ENCODE measurements around the gene UHRF2. TPM values are rescaled to one million over a fixed set of nuclear protein-coding genes. Genes with fewer than 3 reads are reported as not detected.

The UHRF2 gene
- total and polyA plus RNA-seq, 9 of the 15 experiments (the other 6 are each of a cell fraction or from before 2014, with no cell fraction given), result 5.6 to 39.0 (median 20.1) TPM

DNA sequence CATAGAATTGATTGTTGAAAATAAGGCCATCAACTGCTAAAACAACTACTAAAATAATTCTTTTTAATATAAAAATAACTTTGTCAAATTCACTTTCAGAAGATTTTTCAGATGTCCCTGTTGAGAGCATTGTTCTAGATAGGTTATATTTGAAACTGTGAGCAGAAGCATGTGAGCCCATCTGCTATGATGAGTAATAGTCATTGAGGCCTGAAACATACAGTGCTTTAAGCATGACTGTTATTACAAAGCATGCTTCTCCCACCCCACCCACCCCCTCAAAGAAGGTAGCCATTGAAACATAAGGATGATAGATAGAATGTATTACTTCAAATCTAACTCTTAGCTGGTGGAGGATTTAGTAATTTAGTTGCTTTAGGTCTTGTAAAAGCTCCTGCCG is 86.0 kb downstream of the UHRF2 start:
- H4K20me1 ChIP-seq (replicated peaks; ENCODE audit: control insufficient read depth, insufficient read depth, low read length), result no peaks in the 10 kb centered on the region
- in situ Hi-C loops (cut with MboI), result no loop called here
- FAIRE-seq (no peak), DNase-seq (ENCODE audit: extremely low read depth in 1 of 4, low spot score in 3 of 4) (no peak), ATAC-seq (no peak)
- no peak overlapping the region for H3K4me2 ChIP-seq (ENCODE audit: insufficient read depth, low read length)
- ChIA-PET POLR2A (no interaction called here), CTCF (ENCODE audit: low intra/inter-chr PET ratio) (no interaction called here)
- H2AFZ ChIP-seq (ENCODE audit: low read depth, low read length), result no peak overlapping the region
- H3K9ac ChIP-seq (ENCODE audit: insufficient read depth in 1 of 2, low read depth in 2 of 2, low read length in 2 of 2), result no peak overlapping the region
- no peak overlapping the region for H3K4me3 ChIP-seq
- no TSS peak for BruUV-seq (replicated peaks)
- H3K9me1 ChIP-seq (ENCODE audit: control insufficient read depth, insufficient read depth, low read length), result no peaks in the 10 kb centered on the region
- intact Hi-C loops (cut with micrococcal nuclease), result no loop called here
- peaks cover 55% of the 10 kb centered on the region for H3K36me3 ChIP-seq (ENCODE audit: control insufficient read depth, insufficient read depth, low read length)
- H3K27ac ChIP-seq (ENCODE audit: extremely low read depth, low read depth, low read length), result no peak overlapping the region
- H3K4me1 ChIP-seq (replicated peaks in 1 of 2; ENCODE audit: control insufficient read depth in 2 of 2, insufficient read depth in 2 of 2, low read length in 2 of 2), result no peaks in the 10 kb centered on the region
- no peaks in the 10 kb centered on the region for H3K27me3 ChIP-seq (ENCODE audit: control insufficient read depth in 2 of 2, insufficient read depth in 2 of 2, low read length in 2 of 2)
- 100% methylated on average over 1 of the region's 1 CpG for WGBS (ENCODE audit: insufficient coverage, low coverage, missing lambda C conversion rate)
- no peaks in the 10 kb centered on the region for H3K9me3 ChIP-seq (replicated peaks; ENCODE audit: control insufficient read depth, insufficient read depth, low read depth, low read length)
- H3K79me2 ChIP-seq (ENCODE audit: control insufficient read depth, insufficient read depth, low read length), result no peaks in the 10 kb centered on the region
- no peak for TF ChIP-seq PML (IDR thresholded peaks at IDR 0.05; ENCODE audit: low read length)
- TF ChIP-seq, protein P1, sequence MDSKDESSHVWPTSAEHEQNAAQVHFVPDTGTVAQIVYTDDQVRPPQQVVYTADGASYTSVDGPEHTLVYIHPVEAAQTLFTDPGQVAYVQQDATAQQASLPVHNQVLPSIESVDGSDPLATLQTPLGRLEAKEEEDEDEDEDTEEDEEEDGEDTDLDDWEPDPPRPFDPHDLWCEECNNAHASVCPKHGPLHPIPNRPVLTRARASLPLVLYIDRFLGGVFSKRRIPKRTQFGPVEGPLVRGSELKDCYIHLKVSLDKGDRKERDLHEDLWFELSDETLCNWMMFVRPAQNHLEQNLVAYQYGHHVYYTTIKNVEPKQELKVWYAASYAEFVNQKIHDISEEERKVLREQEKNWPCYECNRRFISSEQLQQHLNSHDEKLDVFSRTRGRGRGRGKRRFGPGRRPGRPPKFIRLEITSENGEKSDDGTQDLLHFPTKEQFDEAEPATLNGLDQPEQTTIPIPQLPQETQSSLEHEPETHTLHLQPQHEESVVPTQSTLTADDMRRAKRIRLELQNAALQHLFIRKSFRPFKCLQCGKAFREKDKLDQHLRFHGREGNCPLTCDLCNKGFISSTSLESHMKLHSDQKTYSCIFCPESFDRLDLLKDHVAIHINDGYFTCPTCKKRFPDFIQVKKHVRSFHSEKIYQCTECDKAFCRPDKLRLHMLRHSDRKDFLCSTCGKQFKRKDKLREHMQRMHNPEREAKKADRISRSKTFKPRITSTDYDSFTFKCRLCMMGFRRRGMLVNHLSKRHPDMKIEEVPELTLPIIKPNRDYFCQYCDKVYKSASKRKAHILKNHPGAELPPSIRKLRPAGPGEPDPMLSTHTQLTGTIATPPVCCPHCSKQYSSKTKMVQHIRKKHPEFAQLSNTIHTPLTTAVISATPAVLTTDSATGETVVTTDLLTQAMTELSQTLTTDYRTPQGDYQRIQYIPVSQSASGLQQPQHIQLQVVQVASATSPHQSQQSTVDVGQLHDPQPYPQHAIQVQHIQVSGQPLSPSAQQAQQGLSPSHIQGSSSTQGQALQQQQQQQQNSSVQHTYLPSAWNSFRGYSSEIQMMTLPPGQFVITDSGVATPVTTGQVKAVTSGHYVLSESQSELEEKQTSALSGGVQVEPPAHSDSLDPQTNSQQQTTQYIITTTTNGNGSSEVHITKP (IDR thresholded peaks at IDR 0.05; ENCODE audit: partially characterized antibody), result no peak
- TF ChIP-seq SP1 (CRISPR knock-in tag; IDR thresholded peaks at IDR 0.05), result no peak
- no peak for TF ChIP-seq ZNF707 (CRISPR knock-in tag; conservative IDR thresholded peaks at IDR 0.05)
- no peak for TF ChIP-seq NFE2L1 (tag; IDR thresholded peaks at IDR 0.05; ENCODE audit: borderline replicate concordance, low read depth)
- no peak for TF ChIP-seq ZNF140 (CRISPR knock-in tag; IDR thresholded peaks at IDR 0.05)
- TF ChIP-seq FOSL1 (tag; conservative IDR thresholded peaks at IDR 0.05), result no peak
- no peak for TF ChIP-seq MYNN (IDR thresholded peaks at IDR 0.05)
- no peak for TF ChIP-seq MYNN (CRISPR knock-in tag; IDR thresholded peaks at IDR 0.05)
- TF ChIP-seq ZNF133 (CRISPR knock-in tag; IDR thresholded peaks at IDR 0.05), result no peak
- TF ChIP-seq KDM1A (IDR thresholded peaks at IDR 0.05), result no peak
- TF ChIP-seq TRIM24 (IDR thresholded peaks at IDR 0.05), result no peak
- TF ChIP-seq, protein P2, sequence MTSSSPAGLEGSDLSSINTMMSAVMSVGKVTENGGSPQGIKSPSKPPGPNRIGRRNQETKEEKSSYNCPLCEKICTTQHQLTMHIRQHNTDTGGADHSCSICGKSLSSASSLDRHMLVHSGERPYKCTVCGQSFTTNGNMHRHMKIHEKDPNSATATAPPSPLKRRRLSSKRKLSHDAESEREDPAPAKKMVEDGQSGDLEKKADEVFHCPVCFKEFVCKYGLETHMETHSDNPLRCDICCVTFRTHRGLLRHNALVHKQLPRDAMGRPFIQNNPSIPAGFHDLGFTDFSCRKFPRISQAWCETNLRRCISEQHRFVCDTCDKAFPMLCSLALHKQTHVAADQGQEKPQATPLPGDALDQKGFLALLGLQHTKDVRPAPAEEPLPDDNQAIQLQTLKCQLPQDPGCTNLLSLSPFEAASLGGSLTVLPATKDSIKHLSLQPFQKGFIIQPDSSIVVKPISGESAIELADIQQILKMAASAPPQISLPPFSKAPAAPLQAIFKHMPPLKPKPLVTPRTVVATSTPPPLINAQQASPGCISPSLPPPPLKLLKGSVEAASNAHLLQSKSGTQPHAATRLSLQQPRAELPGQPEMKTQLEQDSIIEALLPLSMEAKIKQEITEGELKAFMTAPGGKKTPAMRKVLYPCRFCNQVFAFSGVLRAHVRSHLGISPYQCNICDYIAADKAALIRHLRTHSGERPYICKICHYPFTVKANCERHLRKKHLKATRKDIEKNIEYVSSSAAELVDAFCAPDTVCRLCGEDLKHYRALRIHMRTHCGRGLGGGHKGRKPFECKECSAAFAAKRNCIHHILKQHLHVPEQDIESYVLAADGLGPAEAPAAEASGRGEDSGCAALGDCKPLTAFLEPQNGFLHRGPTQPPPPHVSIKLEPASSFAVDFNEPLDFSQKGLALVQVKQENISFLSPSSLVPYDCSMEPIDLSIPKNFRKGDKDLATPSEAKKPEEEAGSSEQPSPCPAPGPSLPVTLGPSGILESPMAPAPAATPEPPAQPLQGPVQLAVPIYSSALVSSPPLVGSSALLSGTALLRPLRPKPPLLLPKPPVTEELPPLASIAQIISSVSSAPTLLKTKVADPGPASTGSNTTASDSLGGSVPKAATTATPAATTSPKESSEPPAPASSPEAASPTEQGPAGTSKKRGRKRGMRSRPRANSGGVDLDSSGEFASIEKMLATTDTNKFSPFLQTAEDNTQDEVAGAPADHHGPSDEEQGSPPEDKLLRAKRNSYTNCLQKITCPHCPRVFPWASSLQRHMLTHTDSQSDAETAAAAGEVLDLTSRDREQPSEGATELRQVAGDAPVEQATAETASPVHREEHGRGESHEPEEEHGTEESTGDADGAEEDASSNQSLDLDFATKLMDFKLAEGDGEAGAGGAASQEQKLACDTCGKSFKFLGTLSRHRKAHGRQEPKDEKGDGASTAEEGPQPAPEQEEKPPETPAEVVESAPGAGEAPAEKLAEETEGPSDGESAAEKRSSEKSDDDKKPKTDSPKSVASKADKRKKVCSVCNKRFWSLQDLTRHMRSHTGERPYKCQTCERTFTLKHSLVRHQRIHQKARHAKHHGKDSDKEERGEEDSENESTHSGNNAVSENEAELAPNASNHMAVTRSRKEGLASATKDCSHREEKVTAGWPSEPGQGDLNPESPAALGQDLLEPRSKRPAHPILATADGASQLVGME (CRISPR knock-in tag; IDR thresholded peaks at IDR 0.05), result no peak
- TF ChIP-seq, protein P3, sequence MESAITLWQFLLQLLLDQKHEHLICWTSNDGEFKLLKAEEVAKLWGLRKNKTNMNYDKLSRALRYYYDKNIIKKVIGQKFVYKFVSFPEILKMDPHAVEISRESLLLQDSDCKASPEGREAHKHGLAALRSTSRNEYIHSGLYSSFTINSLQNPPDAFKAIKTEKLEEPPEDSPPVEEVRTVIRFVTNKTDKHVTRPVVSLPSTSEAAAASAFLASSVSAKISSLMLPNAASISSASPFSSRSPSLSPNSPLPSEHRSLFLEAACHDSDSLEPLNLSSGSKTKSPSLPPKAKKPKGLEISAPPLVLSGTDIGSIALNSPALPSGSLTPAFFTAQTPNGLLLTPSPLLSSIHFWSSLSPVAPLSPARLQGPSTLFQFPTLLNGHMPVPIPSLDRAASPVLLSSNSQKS (CRISPR knock-in tag; IDR thresholded peaks at IDR 0.05), result no peak
- TF ChIP-seq POLR3G (IDR thresholded peaks at IDR 0.05; ENCODE audit: extremely low read depth, insufficient read length, insufficient replicate concordance), result no peak
- no peak for TF ChIP-seq POLR2A (conservative IDR thresholded peaks at IDR 0.05)
